K562 (cell line): ENCODE results near the gene ST6GALNAC6. TPM values are rescaled to one million over a fixed set of nuclear protein-coding genes. Genes with fewer than 3 reads are reported as not detected.

Experiments used
- JUN ChIP-seq, 2 experiments: sonication (generic) in 1 of 2; formaldehyde crosslinking in 1 of 2; IDR thresholded peaks; 2 replicates each; pipeline versions ENCODE4 v1.6.1 to v1.8.0; 2012 to 2022; ENCODE audit warnings: borderline replicate concordance in 2 of 2, mild to moderate bottlenecking in 2 of 2, improper control_type of control experiment in 1 of 2, low read depth in 1 of 2, low read length in 1 of 2, missing genetic modification reagents in 1 of 2
- JUND ChIP-seq, 2 experiments: IDR thresholded peaks; 2 replicates in 1 of 2; 3 replicates in 1 of 2; pipeline ENCODE4 v1.6.1; 2011; ENCODE audit warnings: borderline replicate concordance in 2 of 2, low read depth in 2 of 2, low read length in 2 of 2, improper control_type of control experiment in 1 of 2, missing biosample characterization in 1 of 2, missing genetic modification characterization in 1 of 2, missing genetic modification reagents in 1 of 2
- STAG1 ChIP-seq: sonication (generic); formaldehyde crosslinking; IDR thresholded peaks from 2 replicates; pipeline ENCODE4 v1.5.0; 2020; ENCODE audit warnings: missing genetic modification reagents, borderline replicate concordance
- ZFP36 ChIP-seq: fragments of 150-350 bp; IDR thresholded peaks from 2 replicates; pipeline ENCODE4 v1.6.1; 2018; ENCODE audit warnings: low read length, low read depth; ENCODE audit not compliant: partially characterized antibody
- ZNF140 ChIP-seq: fragments of 250-450 bp; sonication (Bioruptor Pico); IDR thresholded peaks from 2 replicates; pipeline ENCODE4 v1.8.0; 2021; ENCODE audit warnings: moderate library complexity, mild to moderate bottlenecking, inconsistent platforms
- polyA plus RNA-seq, 8 experiments: library from polyadenylated mRNA; depleted of rRNA in 4 of 8; stranded (reverse) in 5 of 8; unstranded in 3 of 8; fragments of >200 nt; fragmentation: Nextera tagmentation in 2 of 8; fragmentation: Illumina TruSeq in 1 of 8; extraction: Ambion mirVana in 2 of 8; extraction: Trizol in 1 of 8; gene quantifications; 2 replicates each; pipeline versions ENCODE4 v1.2.1 to v1.2.3, GENCODE V29; 2011 to 2014; ENCODE audit warnings: inconsistent platforms in 1 of 8, missing spikeins in 1 of 8
- total RNA-seq, 7 experiments: library from RNA; depleted of rRNA in 6 of 7; stranded (reverse); fragments of >200 nt in 6 of 7; fragmentation: Illumina TruSeq in 2 of 7; extraction: Trizol in 2 of 7; gene quantifications; 2 replicates each; pipeline versions ENCODE4 v1.2.1 to v1.2.3, GENCODE V29; 2011 to 2021; ENCODE audit warnings: low replicate concordance in 1 of 7
- TF ChIP-seq, protein P1 (sequence below): fragments of 450-650 bp; IDR thresholded peaks from 2 replicates; pipeline ENCODE4 v1.6.1; 2016; ENCODE audit warnings: mild to moderate bottlenecking, moderate library complexity
- TF ChIP-seq, protein P2 (sequence below): fragments of 250-450 bp; sonication (Bioruptor Pico); IDR thresholded peaks from 2 replicates; pipeline ENCODE4 v1.4.0; 2020

The ST6GALNAC6 gene
- total and polyA plus RNA-seq, 9 of the 15 experiments (the other 6 are each of a cell fraction or from before 2014, with no cell fraction given): 0.13 to 23.0 (median 14.5) TPM

DNA sequence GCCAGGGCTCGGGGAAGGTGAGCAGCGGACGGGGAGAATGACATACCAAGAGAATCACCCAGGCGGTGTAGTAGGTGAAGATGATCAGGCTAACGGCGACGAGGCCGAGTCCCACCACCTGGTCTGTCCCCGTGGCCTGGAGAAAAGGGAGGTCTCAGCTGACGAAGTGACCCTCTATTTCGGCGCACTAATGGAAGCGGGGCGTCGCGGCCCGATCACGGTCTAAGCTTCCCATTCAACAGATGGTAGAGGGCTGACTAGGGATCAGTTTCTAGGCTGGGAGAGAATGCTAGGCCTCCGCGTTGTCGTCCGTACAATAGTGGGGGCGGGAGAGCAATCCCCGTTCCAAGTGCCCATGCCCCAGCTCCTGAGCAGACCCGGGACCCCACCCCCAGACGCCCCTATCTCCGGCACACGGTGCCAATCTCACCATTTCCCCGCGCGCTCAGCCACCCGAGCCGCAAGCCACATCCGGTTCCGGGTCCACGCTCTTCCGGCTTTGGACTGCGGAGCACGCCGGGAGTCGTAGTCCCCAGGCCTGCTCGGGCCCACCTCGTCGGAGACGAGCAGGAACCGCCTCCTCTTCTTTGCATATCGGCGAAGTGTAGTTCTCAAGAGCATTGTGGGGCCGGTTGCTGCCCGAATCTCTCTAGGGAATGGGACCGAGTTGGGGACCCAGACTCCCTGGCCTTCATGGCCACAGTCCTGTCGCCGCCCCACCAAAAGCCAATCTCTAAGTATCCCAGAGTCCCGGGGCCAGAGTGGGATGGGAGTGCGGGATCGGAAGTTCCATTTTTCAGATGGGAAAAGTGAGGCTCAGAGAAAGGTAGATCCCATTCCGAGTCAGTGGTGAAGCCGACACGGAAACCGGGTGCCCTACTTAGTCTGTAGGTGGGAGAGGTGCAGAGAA, 38.2 kb upstream of the ST6GALNAC6 start, which contains the start of gene DPM2 (continued):
- TF ChIP-seq, protein P1, sequence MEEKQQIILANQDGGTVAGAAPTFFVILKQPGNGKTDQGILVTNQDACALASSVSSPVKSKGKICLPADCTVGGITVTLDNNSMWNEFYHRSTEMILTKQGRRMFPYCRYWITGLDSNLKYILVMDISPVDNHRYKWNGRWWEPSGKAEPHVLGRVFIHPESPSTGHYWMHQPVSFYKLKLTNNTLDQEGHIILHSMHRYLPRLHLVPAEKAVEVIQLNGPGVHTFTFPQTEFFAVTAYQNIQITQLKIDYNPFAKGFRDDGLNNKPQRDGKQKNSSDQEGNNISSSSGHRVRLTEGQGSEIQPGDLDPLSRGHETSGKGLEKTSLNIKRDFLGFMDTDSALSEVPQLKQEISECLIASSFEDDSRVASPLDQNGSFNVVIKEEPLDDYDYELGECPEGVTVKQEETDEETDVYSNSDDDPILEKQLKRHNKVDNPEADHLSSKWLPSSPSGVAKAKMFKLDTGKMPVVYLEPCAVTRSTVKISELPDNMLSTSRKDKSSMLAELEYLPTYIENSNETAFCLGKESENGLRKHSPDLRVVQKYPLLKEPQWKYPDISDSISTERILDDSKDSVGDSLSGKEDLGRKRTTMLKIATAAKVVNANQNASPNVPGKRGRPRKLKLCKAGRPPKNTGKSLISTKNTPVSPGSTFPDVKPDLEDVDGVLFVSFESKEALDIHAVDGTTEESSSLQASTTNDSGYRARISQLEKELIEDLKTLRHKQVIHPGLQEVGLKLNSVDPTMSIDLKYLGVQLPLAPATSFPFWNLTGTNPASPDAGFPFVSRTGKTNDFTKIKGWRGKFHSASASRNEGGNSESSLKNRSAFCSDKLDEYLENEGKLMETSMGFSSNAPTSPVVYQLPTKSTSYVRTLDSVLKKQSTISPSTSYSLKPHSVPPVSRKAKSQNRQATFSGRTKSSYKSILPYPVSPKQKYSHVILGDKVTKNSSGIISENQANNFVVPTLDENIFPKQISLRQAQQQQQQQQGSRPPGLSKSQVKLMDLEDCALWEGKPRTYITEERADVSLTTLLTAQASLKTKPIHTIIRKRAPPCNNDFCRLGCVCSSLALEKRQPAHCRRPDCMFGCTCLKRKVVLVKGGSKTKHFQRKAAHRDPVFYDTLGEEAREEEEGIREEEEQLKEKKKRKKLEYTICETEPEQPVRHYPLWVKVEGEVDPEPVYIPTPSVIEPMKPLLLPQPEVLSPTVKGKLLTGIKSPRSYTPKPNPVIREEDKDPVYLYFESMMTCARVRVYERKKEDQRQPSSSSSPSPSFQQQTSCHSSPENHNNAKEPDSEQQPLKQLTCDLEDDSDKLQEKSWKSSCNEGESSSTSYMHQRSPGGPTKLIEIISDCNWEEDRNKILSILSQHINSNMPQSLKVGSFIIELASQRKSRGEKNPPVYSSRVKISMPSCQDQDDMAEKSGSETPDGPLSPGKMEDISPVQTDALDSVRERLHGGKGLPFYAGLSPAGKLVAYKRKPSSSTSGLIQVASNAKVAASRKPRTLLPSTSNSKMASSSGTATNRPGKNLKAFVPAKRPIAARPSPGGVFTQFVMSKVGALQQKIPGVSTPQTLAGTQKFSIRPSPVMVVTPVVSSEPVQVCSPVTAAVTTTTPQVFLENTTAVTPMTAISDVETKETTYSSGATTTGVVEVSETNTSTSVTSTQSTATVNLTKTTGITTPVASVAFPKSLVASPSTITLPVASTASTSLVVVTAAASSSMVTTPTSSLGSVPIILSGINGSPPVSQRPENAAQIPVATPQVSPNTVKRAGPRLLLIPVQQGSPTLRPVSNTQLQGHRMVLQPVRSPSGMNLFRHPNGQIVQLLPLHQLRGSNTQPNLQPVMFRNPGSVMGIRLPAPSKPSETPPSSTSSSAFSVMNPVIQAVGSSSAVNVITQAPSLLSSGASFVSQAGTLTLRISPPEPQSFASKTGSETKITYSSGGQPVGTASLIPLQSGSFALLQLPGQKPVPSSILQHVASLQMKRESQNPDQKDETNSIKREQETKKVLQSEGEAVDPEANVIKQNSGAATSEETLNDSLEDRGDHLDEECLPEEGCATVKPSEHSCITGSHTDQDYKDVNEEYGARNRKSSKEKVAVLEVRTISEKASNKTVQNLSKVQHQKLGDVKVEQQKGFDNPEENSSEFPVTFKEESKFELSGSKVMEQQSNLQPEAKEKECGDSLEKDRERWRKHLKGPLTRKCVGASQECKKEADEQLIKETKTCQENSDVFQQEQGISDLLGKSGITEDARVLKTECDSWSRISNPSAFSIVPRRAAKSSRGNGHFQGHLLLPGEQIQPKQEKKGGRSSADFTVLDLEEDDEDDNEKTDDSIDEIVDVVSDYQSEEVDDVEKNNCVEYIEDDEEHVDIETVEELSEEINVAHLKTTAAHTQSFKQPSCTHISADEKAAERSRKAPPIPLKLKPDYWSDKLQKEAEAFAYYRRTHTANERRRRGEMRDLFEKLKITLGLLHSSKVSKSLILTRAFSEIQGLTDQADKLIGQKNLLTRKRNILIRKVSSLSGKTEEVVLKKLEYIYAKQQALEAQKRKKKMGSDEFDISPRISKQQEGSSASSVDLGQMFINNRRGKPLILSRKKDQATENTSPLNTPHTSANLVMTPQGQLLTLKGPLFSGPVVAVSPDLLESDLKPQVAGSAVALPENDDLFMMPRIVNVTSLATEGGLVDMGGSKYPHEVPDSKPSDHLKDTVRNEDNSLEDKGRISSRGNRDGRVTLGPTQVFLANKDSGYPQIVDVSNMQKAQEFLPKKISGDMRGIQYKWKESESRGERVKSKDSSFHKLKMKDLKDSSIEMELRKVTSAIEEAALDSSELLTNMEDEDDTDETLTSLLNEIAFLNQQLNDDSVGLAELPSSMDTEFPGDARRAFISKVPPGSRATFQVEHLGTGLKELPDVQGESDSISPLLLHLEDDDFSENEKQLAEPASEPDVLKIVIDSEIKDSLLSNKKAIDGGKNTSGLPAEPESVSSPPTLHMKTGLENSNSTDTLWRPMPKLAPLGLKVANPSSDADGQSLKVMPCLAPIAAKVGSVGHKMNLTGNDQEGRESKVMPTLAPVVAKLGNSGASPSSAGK: no peak
- TF ChIP-seq ZNF140 (CRISPR knock-in tag) (no peak), STAG1 (0 out of 2 replicates have a peak, but pooled peaks have one; percentile 12), ZFP36 (no peak), JUN (IDR thresholded peaks at IDR 0.05; ENCODE audit: borderline replicate concordance, low read depth, low read length) (no peak), JUN (CRISPR knock-in tag; IDR thresholded peaks at IDR 0.05; ENCODE audit: borderline replicate concordance) (0 out of 2 replicates have a peak, but pooled peaks have one; percentile 27), JUND (IDR thresholded peaks at IDR 0.05; ENCODE audit: borderline replicate concordance, low read depth, low read length) (peak; percentile 41; the same call in 1 of the 2 replicates), JUND (tag; IDR thresholded peaks at IDR 0.05; ENCODE audit: borderline replicate concordance, low read depth, low read length) (no peak; the same call in 2 of the 3 replicates)
- TF ChIP-seq, protein P2, sequence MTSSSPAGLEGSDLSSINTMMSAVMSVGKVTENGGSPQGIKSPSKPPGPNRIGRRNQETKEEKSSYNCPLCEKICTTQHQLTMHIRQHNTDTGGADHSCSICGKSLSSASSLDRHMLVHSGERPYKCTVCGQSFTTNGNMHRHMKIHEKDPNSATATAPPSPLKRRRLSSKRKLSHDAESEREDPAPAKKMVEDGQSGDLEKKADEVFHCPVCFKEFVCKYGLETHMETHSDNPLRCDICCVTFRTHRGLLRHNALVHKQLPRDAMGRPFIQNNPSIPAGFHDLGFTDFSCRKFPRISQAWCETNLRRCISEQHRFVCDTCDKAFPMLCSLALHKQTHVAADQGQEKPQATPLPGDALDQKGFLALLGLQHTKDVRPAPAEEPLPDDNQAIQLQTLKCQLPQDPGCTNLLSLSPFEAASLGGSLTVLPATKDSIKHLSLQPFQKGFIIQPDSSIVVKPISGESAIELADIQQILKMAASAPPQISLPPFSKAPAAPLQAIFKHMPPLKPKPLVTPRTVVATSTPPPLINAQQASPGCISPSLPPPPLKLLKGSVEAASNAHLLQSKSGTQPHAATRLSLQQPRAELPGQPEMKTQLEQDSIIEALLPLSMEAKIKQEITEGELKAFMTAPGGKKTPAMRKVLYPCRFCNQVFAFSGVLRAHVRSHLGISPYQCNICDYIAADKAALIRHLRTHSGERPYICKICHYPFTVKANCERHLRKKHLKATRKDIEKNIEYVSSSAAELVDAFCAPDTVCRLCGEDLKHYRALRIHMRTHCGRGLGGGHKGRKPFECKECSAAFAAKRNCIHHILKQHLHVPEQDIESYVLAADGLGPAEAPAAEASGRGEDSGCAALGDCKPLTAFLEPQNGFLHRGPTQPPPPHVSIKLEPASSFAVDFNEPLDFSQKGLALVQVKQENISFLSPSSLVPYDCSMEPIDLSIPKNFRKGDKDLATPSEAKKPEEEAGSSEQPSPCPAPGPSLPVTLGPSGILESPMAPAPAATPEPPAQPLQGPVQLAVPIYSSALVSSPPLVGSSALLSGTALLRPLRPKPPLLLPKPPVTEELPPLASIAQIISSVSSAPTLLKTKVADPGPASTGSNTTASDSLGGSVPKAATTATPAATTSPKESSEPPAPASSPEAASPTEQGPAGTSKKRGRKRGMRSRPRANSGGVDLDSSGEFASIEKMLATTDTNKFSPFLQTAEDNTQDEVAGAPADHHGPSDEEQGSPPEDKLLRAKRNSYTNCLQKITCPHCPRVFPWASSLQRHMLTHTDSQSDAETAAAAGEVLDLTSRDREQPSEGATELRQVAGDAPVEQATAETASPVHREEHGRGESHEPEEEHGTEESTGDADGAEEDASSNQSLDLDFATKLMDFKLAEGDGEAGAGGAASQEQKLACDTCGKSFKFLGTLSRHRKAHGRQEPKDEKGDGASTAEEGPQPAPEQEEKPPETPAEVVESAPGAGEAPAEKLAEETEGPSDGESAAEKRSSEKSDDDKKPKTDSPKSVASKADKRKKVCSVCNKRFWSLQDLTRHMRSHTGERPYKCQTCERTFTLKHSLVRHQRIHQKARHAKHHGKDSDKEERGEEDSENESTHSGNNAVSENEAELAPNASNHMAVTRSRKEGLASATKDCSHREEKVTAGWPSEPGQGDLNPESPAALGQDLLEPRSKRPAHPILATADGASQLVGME: no peak
